Measurements from ENCODE around the gene SUCLG2. TPM values are rescaled to one million over a fixed set of nuclear protein-coding genes. Genes with fewer than 3 reads are reported as not detected.

SUCLG2 gene
- total and polyA plus RNA-seq, 4 donors = 38.2 to 71.9 (median 44.5) TPM

DNA sequence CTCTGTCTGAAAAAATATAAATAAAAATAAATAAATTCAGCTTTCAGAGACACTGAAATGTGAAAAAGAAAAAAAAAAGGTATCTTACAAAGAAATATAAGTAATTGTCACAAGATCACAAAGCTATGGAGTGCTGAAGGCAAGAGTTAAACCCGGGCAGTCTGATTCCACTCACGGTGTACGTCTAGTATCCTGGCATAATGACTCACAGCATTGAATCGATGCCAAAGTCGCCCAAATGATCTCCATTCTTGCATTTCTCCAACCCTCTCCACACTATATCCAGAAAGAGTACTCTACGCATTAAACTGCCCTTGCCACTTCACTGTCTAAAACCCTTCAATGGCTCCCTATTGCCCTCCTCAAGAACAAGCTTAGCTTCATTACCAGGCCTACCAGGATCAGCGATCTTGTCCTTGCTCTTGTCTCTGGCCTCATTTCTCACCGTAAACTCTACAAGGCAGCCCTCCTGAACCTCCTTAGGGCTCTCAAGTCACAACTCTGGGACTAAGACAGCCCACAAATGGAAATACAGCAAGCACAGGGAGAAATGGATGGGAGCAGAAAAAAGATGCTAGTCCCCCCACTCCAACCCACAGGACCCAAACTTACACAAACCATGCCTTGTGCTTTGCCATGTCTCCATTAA lies 7.7 kb downstream of the SUCLG2 start:
- H3K4me1 ChIP-seq (ENCODE audit: control insufficient read depth in 1 of 2, insufficient read depth in 2 of 2, low read length in 2 of 2) = no peaks in the 10 kb centered on the region
- H3K27me3 ChIP-seq (ENCODE audit: control insufficient read depth in 1 of 2, insufficient read depth in 2 of 2, low read length in 1 of 2) = no peaks in the 10 kb centered on the region
- peaks cover 0 to 1% of the 10 kb centered on the region in 2 donors for H3K36me3 ChIP-seq (ENCODE audit: control insufficient read depth in 1 of 2, insufficient read depth in 2 of 2, low read length in 1 of 2)
- intact Hi-C loops (cut with DNase I) = no loop called here
- no peaks in the 10 kb centered on the region for H3K9me3 ChIP-seq (ENCODE audit: control insufficient read depth, low read length)
- DNase-seq (no peak), ATAC-seq (ENCODE audit: low FRiP score) (no peak)
- no peak overlapping the region for H3K4me3 ChIP-seq (ENCODE audit: low read length in 2 of 2)
- H3K27ac ChIP-seq (ENCODE audit: low read depth in 1 of 2, low read length in 2 of 2) = no peak overlapping the region
- WGBS, 2 donors = 76 to 79% methylated on average over 8 of the region's 8 CpGs

DNA sequence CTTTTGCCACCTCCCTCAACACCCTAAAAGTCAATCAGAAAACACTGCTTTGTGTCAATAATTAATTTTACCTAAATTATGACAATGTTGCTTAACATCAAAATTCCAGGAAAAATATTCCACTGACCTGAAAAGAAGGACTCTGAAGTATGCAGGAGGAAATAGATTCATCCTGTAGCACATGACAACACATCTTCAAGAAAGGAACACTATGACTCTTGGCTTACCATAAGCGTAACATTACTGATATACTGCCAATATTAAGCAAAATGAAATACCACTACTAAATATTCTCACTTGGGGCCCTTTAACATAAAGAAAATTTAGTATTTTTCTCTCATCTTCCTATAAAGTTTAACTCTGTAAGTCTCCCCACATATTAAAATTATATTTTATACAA lies 9.6 kb downstream of the SUCLG2 start:
- intact Hi-C loops (cut with DNase I) = no loop called here
- Histone ChIP-seq H3K4me3 (ENCODE audit: low read length in 2 of 2) (no peak overlapping the region), H3K4me1 (ENCODE audit: control insufficient read depth in 1 of 2, insufficient read depth in 2 of 2, low read length in 2 of 2) (no peaks in the 10 kb centered on the region), H3K27me3 (ENCODE audit: control insufficient read depth in 1 of 2, insufficient read depth in 2 of 2, low read length in 1 of 2) (no peaks in the 10 kb centered on the region), H3K9me3 (ENCODE audit: control insufficient read depth, low read length) (no peaks in the 10 kb centered on the region), H3K36me3 (ENCODE audit: control insufficient read depth in 1 of 2, insufficient read depth in 2 of 2, low read length in 1 of 2) (peaks cover 0 to 1% of the 10 kb centered on the region in 2 donors), H3K27ac (ENCODE audit: low read depth in 1 of 2, low read length in 2 of 2) (no peak overlapping the region)
- DNase-seq (no peak), ATAC-seq (ENCODE audit: low FRiP score) (no peak)
- WGBS, 2 donors = 98 to 99% methylated on average over 1 of the region's 1 CpG

DNA sequence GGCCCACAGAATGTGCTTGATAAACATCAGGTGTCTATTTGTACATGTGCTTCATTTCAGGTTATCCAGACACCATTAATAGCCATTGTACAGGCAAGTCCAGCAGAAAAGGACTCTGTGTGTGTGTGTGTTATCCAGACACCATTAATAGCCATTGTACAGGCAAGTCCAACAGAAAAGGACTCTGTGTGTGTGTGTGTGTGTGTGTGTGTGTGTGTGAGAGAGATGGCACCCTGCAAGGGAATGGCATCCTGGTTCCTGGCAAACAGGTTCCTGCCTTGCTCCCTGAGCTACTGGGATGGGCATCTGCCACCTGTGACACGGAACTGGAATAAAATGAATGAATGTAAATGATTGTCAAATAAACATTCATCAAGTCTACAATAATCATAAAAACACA lies 11.7 kb downstream of the SUCLG2 start:
- Histone ChIP-seq H3K4me3 (ENCODE audit: low read length in 2 of 2) (no peak overlapping the region), H3K27ac (ENCODE audit: low read depth in 1 of 2, low read length in 2 of 2) (no peak overlapping the region), H3K4me1 (ENCODE audit: control insufficient read depth in 1 of 2, insufficient read depth in 2 of 2, low read length in 2 of 2) (peaks cover 0 to 5% of the 10 kb centered on the region in 2 donors), H3K27me3 (ENCODE audit: control insufficient read depth in 1 of 2, insufficient read depth in 2 of 2, low read length in 1 of 2) (no peaks in the 10 kb centered on the region), H3K36me3 (ENCODE audit: control insufficient read depth in 1 of 2, insufficient read depth in 2 of 2, low read length in 1 of 2) (peaks cover 0 to 1% of the 10 kb centered on the region in 2 donors), H3K9me3 (ENCODE audit: control insufficient read depth, low read length) (no peaks in the 10 kb centered on the region)
- WGBS, 2 donors = 84 to 100% methylated on average over 1 of the region's 1 CpG
- ATAC-seq (ENCODE audit: low FRiP score) (no peak), DNase-seq (no peak)
- intact Hi-C loops (cut with DNase I) = no loop called here

DNA sequence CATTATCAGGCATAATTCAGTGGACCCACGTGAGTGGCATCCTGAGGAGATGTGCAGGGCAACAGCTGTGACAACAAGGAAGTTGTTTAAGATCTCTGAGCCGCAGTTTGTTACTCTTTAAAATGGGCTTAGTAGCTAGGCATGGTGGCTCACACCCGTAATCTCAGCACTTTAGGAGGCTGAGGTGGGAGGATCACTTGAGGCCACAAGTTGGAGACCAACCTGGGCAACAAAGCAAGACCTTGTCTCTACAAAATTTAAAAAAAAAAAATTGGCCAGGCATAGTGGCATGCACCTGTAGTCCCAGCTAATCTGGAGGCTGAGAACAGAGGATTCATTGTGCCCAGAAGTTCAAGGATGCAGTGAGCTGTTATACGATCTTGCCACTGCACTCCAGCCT lies 12.2 kb downstream of the SUCLG2 start:
- 94 to 99% methylated on average over 4 of the region's 4 CpGs for WGBS, 2 donors
- H3K27me3 ChIP-seq (ENCODE audit: control insufficient read depth in 1 of 2, insufficient read depth in 2 of 2, low read length in 1 of 2) = no peaks in the 10 kb centered on the region
- no peak for DNase-seq
- no peak for ATAC-seq (ENCODE audit: low FRiP score)
- no peaks in the 10 kb centered on the region for H3K9me3 ChIP-seq (ENCODE audit: control insufficient read depth, low read length)
- intact Hi-C loops (cut with DNase I) = no loop called here
- no peak overlapping the region for H3K4me3 ChIP-seq (ENCODE audit: low read length in 2 of 2)
- no peak overlapping the region for H3K27ac ChIP-seq (ENCODE audit: low read depth in 1 of 2, low read length in 2 of 2)
- H3K36me3 ChIP-seq (ENCODE audit: control insufficient read depth in 1 of 2, insufficient read depth in 2 of 2, low read length in 1 of 2) = peaks cover 0 to 1% of the 10 kb centered on the region in 2 donors
- peaks cover 0 to 5% of the 10 kb centered on the region in 2 donors for H3K4me1 ChIP-seq (ENCODE audit: control insufficient read depth in 1 of 2, insufficient read depth in 2 of 2, low read length in 2 of 2)

DNA sequence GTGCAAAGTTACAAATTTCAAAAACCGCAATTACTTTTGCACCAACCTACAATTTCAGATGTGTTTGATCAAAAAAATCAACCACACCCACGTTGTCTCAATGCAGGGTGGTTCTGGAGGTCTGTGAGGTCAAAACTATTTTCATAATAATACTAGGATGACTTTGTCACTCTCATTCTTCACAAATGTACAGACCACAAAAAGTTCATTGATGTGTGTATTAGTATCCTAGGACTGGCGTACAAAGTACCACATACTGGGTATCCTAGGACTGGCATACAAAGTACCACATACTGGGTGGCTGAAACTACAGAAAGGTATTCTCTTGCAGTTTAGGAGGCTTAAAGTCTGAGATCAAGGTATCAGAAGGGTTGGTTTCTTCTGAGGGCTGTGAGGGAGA lies 13.0 kb downstream of the SUCLG2 start:
- Histone ChIP-seq H3K36me3 (ENCODE audit: control insufficient read depth in 1 of 2, insufficient read depth in 2 of 2, low read length in 1 of 2) (peaks cover 0 to 1% of the 10 kb centered on the region in 2 donors), H3K4me3 (ENCODE audit: low read length in 2 of 2) (no peak overlapping the region), H3K27me3 (ENCODE audit: control insufficient read depth in 1 of 2, insufficient read depth in 2 of 2, low read length in 1 of 2) (no peaks in the 10 kb centered on the region), H3K9me3 (ENCODE audit: control insufficient read depth, low read length) (no peaks in the 10 kb centered on the region), H3K27ac (ENCODE audit: low read depth in 1 of 2, low read length in 2 of 2) (no peak overlapping the region), H3K4me1 (ENCODE audit: control insufficient read depth in 1 of 2, insufficient read depth in 2 of 2, low read length in 2 of 2) (peaks cover 0 to 5% of the 10 kb centered on the region in 2 donors)
- intact Hi-C loops (cut with DNase I) = no loop called here
- ATAC-seq (ENCODE audit: low FRiP score) (no peak), DNase-seq (no peak)
- WGBS, 2 donors = 62 to 63% methylated on average over 3 of the region's 3 CpGs

DNA sequence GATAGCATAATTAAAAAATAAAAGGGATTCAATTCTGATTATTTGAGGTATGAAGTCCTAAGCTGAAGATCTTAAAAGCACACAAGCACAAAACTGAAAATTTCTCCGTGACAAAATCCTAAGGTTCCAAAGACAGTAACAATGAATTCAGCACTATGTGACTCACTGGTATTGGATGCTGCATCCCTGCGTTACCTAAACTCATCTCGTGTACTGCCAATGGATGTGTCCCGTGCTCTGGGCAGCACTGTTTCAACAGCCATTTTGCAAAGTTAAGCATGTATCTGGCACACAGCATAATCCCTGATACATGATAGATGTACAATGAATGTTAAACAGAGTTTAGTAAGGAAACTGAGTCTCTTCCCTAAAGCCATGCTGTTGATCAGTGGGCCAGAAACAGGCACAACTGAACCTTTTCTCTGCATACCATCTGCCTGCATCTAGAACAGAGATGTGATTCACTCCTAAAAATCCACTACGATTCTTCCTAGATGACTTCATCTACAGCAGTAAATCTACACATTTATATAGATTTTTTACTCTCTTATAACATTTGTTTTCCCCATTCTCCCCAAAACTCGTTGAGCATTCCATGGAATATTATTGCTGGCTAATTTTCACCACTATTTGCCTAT lies 14.3 kb downstream of the SUCLG2 start:
- no peak overlapping the region for H3K27ac ChIP-seq (ENCODE audit: low read depth in 1 of 2, low read length in 2 of 2)
- peaks cover 3 to 6% of the 10 kb centered on the region in 2 donors for H3K4me1 ChIP-seq (ENCODE audit: control insufficient read depth in 1 of 2, insufficient read depth in 2 of 2, low read length in 2 of 2)
- ATAC-seq (ENCODE audit: low FRiP score) (no peak), DNase-seq (no peak)
- H3K4me3 ChIP-seq (ENCODE audit: low read length in 2 of 2) = no peak overlapping the region
- intact Hi-C loops (cut with DNase I) = no loop called here
- 85 to 87% methylated on average over 6 of the region's 6 CpGs for WGBS, 2 donors
- H3K27me3 ChIP-seq (ENCODE audit: control insufficient read depth in 1 of 2, insufficient read depth in 2 of 2, low read length in 1 of 2) = no peaks in the 10 kb centered on the region
- peaks cover 0 to 1% of the 10 kb centered on the region in 2 donors for H3K36me3 ChIP-seq (ENCODE audit: control insufficient read depth in 1 of 2, insufficient read depth in 2 of 2, low read length in 1 of 2)
- no peaks in the 10 kb centered on the region for H3K9me3 ChIP-seq (ENCODE audit: control insufficient read depth, low read length)

DNA sequence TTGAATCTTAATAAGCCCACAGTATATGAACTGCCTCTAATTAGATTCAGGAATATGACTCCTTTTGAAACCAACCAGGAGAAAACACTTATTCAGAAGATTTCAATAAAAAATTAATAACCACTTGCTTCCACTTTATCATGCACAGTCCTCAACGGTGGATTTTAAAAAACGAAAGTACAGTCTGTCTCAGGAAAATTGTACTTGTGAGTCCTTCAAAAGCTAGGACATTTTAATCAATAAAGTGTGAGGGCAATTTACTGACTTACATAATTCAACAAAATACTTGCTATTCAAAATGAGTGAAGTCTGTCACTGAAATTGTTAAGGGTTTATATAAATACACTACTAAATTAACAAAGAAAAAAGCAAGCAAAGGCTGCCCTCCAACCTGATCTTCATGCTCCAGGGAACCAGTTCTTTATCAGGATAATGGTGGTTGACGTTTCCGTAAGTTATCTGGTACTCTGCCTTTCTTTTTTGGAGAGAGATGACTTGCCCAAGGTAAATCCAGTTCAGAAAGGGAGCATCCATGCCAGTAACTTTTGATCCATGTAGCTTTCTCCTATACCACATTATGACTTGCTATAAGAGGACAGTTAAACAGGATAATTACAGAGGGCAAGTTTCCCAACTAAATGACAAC lies 17.0 kb downstream of the SUCLG2 start:
- Histone ChIP-seq H3K36me3 (ENCODE audit: control insufficient read depth in 1 of 2, insufficient read depth in 2 of 2, low read length in 1 of 2) (no peaks in the 10 kb centered on the region), H3K27me3 (ENCODE audit: control insufficient read depth in 1 of 2, insufficient read depth in 2 of 2, low read length in 1 of 2) (no peaks in the 10 kb centered on the region), H3K9me3 (ENCODE audit: control insufficient read depth, low read length) (no peaks in the 10 kb centered on the region), H3K4me3 (ENCODE audit: low read length in 2 of 2) (no peak overlapping the region), H3K4me1 (ENCODE audit: control insufficient read depth in 1 of 2, insufficient read depth in 2 of 2, low read length in 2 of 2) (peaks cover 5 to 9% of the 10 kb centered on the region in 2 donors), H3K27ac (ENCODE audit: low read depth in 1 of 2, low read length in 2 of 2) (no peak overlapping the region)
- 89 to 90% methylated on average over 4 of the region's 4 CpGs for WGBS, 2 donors
- intact Hi-C loops (cut with DNase I) = no loop called here
- no peak for DNase-seq
- ATAC-seq (ENCODE audit: low FRiP score) = no peak

DNA sequence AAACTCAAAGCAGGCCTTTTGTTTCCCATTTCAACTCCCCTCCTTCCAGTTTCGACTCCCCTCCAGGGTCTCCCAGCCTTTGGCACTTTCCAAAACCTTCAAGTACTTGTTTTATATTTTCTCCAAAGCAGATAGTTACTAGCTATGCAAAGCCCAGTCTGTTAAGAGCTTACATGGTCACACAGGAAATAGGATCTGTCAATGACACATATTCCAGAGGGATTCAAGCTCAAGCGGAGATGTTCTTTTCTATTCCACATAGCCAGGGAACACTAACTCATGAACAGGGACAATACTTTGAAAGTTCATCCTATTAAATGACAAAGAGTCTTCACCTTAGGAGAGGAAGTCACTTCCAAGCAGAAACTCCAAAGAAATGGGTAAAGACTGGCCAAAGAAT lies 18.6 kb downstream of the SUCLG2 start:
- 84 to 86% methylated on average over 2 of the region's 2 CpGs for WGBS, 2 donors
- intact Hi-C loops (cut with DNase I) = no loop called here

DNA sequence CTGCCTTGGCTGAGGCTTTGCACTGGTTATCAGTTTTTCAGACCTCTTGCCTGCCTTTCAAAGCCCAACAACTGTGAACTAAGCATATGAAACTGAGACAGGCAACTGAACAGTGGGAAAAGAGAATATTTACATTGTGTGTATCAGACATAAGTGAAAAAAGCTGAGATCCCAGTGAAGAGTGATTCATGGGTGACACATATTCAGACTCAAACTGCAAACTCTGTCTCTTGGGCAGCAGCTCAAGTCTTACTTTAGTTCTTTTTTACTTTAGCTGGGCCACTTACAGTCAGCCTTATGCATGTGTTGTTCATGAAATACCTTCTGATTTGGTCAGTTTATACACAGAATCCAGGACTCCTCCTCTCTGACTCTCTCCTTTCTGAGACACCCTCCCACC lies 19.2 kb downstream of the SUCLG2 start:
- Histone ChIP-seq H3K9me3 (ENCODE audit: control insufficient read depth, low read length) (no peaks in the 10 kb centered on the region), H3K4me1 (ENCODE audit: control insufficient read depth in 1 of 2, insufficient read depth in 2 of 2, low read length in 2 of 2) (peaks cover 5 to 9% of the 10 kb centered on the region in 2 donors), H3K27ac (ENCODE audit: low read depth in 1 of 2, low read length in 2 of 2) (no peak overlapping the region), H3K27me3 (ENCODE audit: control insufficient read depth in 1 of 2, insufficient read depth in 2 of 2, low read length in 1 of 2) (no peaks in the 10 kb centered on the region), H3K4me3 (ENCODE audit: low read length in 2 of 2) (no peak overlapping the region), H3K36me3 (ENCODE audit: control insufficient read depth in 1 of 2, insufficient read depth in 2 of 2, low read length in 1 of 2) (no peaks in the 10 kb centered on the region)
- no peak for DNase-seq
- no peak for ATAC-seq (ENCODE audit: low FRiP score)
- intact Hi-C loops (cut with DNase I) = no loop called here

More for the DNA sequence above, 18.6 kb downstream of the SUCLG2 start:
- no peak for DNase-seq
- peaks cover 5 to 9% of the 10 kb centered on the region in 2 donors for H3K4me1 ChIP-seq (ENCODE audit: control insufficient read depth in 1 of 2, insufficient read depth in 2 of 2, low read length in 2 of 2)
- no peaks in the 10 kb centered on the region for H3K27me3 ChIP-seq (ENCODE audit: control insufficient read depth in 1 of 2, insufficient read depth in 2 of 2, low read length in 1 of 2)
- no peak overlapping the region for H3K4me3 ChIP-seq (ENCODE audit: low read length in 2 of 2)
- H3K27ac ChIP-seq (ENCODE audit: low read depth in 1 of 2, low read length in 2 of 2) = no peak overlapping the region
- no peak for ATAC-seq (ENCODE audit: low FRiP score)
- no peaks in the 10 kb centered on the region for H3K36me3 ChIP-seq (ENCODE audit: control insufficient read depth in 1 of 2, insufficient read depth in 2 of 2, low read length in 1 of 2)
- H3K9me3 ChIP-seq (ENCODE audit: control insufficient read depth, low read length) = no peaks in the 10 kb centered on the region

Data from aorta (tissue), 5 donors.